Adrenal gland (tissue), 5 donors: Measurements from ENCODE around the gene PICK1.

Source experiments
- POLR2A ChIP-seq, 2 donors: fragments of 450-650 bp; IDR thresholded peaks; one replicate each; pipeline ENCODE4 v1.6.1; 2017; ENCODE audit warnings: antibody characterized with exemption in 2 of 2, mild to moderate bottlenecking in 2 of 2, moderate library complexity in 1 of 2
- TF ChIP-seq, protein P1 (sequence below), 6 experiments: fragments of 450-650 bp in 4 of 6; fragments of 200-600 bp in 2 of 6; sonication (generic) in 1 of 6; IDR thresholded peaks; 1 replicate in 5 of 6; 2 replicates in 1 of 6; pipeline versions ENCODE4 v1.5.1 to v1.8.0; 2016 to 2021; ENCODE audit warnings: antibody characterized with exemption in 6 of 6, mild to moderate bottlenecking in 2 of 6, moderate library complexity in 1 of 6
- donor health status: DM: no; HTN: no; CAD: no.

GRCh38 chr22:38056969-38057891 is at the start of gene PICK1:
- peak in 1 of 2 donors; percentile 4 for TF ChIP-seq POLR2A (IDR thresholded peaks at IDR 0.05)
- TF ChIP-seq, protein P1, sequence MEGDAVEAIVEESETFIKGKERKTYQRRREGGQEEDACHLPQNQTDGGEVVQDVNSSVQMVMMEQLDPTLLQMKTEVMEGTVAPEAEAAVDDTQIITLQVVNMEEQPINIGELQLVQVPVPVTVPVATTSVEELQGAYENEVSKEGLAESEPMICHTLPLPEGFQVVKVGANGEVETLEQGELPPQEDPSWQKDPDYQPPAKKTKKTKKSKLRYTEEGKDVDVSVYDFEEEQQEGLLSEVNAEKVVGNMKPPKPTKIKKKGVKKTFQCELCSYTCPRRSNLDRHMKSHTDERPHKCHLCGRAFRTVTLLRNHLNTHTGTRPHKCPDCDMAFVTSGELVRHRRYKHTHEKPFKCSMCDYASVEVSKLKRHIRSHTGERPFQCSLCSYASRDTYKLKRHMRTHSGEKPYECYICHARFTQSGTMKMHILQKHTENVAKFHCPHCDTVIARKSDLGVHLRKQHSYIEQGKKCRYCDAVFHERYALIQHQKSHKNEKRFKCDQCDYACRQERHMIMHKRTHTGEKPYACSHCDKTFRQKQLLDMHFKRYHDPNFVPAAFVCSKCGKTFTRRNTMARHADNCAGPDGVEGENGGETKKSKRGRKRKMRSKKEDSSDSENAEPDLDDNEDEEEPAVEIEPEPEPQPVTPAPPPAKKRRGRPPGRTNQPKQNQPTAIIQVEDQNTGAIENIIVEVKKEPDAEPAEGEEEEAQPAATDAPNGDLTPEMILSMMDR (IDR thresholded peaks at IDR 0.05), result peak in 3 of 6 experiments; percentile 16 to 32 (median 23)
